Measurements from ENCODE around the gene PARL. TPM values are rescaled to one million over a fixed set of nuclear protein-coding genes. Genes with fewer than 3 reads are reported as not detected.

Gene PARL
- total RNA-seq, 1 donor from 2014 or later: 28.8 TPM

DNA sequence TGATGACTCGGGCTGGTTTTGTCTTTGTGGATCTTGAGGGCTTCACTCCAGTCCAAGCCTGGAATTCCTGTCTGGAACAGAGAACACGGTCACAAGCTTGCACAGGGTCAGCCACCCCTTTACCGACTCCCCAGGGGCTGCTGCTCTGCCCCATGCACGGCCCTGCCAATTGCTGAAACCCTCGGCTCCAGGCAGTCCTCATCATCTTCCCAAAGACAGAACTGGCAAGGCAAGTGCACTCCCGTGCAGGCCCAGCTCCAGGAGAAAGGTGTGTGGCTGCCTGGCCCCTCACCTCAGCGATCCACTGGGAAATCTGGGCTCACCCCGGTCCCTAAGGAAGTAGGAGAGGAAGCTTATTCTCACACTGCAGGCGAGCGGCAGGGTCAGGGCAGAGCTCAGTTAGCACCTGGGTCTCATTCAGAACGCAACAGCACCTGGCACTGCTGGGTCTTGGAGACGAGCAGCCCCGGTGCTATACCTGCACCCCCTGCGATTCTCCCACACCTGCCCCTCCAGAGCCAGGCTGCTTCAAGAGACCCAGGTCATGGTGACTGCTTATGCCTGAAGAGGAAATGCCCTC is 66.5 kb downstream of the PARL start:
- no peak for DNase-seq (ENCODE audit: low read depth in 2 of 2)

DNA sequence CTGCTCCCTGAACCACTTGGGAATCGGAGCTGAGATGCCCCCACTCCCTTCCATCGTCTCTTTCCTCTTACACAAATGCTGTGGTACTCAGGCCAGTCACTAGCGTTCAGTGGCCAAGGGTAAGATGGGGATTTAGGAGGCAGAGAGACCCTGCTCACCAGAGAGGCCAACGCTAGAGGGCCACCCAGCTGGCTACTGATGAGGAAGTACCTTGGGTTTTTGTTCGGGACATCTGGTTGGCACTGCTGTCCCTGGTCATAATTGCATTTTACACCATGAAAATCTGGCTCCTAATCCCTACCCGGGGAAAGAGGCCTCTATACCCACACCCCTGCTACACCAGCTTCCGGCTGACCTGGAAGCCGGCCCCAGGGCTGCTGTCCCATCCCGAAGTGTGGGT is 67.0 kb downstream of the PARL start:
- DNase-seq (ENCODE audit: low read depth in 2 of 2): no peak

- DNase-seq (ENCODE audit: low read depth in 2 of 2): no peak
These were observed 67.8 kb downstream of the PARL start for GRCh38 chr3:183816681-183817510.

- DNase-seq (ENCODE audit: low read depth in 2 of 2): no peak
These were observed 68.7 kb downstream of the PARL start for GRCh38 chr3:183815951-183816475.

DNA sequence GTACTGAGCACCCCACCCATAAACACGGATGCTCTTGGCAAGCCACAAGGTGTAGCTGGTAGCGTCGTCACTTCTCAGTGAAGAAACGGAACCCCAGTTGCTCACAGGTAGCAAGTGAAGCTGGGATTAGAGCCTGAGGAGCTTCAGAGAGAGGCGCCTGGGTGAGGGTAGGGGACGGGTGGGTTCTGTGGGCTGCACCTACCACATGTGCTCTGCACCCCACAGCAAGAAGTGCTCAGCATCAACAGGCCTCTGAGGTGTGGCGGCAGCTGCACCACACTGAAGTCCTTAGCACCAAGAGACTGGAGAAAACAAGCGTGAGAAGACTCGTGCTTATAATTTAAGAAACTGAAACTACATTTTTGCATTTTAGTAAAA is 69.1 kb downstream of the PARL start:
- no peak for DNase-seq (ENCODE audit: low read depth in 2 of 2)

GRCh38 chr3:183814240-183814639 is 70.4 kb downstream of the PARL start:
- no peak for DNase-seq (ENCODE audit: low read depth in 2 of 2)

DNA sequence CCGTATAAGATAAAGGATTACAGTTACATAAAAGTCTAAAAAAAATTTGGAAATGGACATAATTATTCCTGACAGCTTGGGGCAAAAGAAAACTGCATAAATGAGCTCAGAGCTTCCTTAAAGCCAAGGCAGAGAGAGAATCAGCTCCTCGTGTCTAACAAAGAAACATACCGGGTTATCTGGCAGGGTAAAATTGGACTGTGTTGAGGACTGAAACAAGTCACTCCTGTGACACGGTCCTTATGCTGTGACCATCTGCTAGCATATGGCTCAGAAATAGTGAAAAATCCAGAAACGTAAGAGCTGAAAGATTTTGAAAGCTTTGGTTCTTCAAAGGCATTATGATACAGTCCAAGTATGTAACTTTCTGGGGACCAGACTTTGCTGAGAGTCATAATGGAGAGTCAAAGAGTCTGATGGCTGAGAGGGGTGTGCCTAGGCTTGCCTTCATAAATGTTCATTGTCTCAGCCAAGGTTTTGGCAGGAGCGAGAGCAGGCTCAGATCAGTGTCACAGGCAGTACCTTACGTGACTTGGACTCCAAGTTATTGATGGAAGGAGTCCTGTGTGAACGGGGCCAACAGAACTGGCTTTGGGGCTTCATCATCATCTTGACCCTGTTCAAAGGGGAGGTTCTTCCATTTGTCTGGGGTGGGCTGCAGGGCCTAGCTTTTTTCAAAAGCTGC is 71.8 kb downstream of the PARL start:
- no peak for DNase-seq (ENCODE audit: low read depth in 2 of 2)

DNA sequence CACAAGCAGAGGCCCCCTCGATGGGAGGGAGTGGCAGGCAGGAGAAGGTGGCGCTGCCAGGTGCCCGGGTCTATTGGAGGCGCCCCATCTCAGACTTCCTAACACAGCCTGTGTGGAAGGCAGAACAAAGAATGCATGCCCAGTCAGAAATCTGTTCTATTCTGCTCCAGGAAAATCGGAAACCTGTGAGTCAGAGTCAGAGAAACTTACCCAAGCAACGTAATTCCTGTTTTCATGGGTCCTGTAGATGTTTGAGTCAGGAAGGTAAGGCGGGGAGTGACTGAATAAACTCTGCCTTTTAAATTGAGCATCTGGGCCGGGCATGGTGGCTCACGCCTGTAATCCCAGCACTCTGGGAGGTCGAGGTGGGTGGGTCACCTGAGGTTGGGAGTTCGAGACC is 73.0 kb downstream of the PARL start:
- DNase-seq (ENCODE audit: low read depth in 2 of 2): peak in 1 of 2 donors; percentile 40

- no peak for DNase-seq (ENCODE audit: low read depth in 2 of 2)
These were observed 73.8 kb downstream of the PARL start for GRCh38 chr3:183810643-183811594.

GRCh38 chr3:183809270-183809669 is 75.4 kb downstream of the PARL start:
- no peak for DNase-seq (ENCODE audit: low read depth in 2 of 2)

GRCh38 chr3:183808355-183808754 is 76.3 kb downstream of the PARL start:
- DNase-seq (ENCODE audit: low read depth in 2 of 2): no peak

DNA sequence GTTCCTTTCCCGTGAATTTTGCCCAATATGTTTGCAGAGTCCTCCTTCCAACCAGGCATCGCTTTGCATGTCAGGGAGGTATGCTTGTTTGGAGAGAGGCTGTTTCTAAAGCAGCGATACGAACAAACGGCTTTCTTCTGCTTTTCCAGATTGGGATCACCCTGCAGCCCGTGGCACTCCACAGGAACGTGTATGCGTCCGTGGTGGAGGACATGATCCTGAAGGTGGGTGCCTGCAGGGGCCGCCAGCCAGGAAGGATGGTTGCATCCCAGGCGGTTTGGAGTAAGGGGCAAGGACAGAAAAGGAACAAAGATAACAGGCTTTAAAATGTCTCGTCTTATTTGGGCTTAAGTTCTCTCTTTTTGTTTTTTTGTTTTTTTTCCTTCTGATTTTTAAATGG is 76.8 kb downstream of the PARL start:
- no peak for DNase-seq (ENCODE audit: low read depth in 2 of 2)

- no peak for DNase-seq (ENCODE audit: low read depth in 2 of 2)
These were observed 77.4 kb downstream of the PARL start for GRCh38 chr3:183807209-183807728.

GRCh38 chr3:183802989-183803388 is 81.7 kb downstream of the PARL start:
- no peak for DNase-seq (ENCODE audit: low read depth in 2 of 2)

DNA sequence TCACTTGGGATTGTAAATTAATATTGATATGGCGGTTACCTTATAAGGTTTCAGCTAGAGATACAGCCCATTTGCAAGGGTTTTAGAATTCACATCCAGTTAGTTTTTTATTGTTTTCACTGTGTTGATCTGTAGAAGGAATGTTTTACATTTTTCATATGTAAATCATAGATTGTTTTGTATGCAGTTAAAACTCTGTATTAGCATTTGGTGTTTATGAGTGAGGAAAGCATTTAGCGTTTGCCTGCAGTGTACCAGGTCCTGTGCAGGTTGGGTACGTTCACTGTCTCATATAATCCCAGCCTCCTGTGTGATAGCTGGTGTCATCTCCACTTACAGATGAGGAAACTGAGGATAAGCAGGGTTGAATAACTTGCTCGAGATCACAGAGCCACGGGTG is 83.1 kb downstream of the PARL start:
- no peak for DNase-seq (ENCODE audit: low read depth in 2 of 2)

GRCh38 chr3:183800243-183800863 is 84.3 kb downstream of the PARL start:
- no peak for DNase-seq (ENCODE audit: low read depth in 2 of 2)

DNA sequence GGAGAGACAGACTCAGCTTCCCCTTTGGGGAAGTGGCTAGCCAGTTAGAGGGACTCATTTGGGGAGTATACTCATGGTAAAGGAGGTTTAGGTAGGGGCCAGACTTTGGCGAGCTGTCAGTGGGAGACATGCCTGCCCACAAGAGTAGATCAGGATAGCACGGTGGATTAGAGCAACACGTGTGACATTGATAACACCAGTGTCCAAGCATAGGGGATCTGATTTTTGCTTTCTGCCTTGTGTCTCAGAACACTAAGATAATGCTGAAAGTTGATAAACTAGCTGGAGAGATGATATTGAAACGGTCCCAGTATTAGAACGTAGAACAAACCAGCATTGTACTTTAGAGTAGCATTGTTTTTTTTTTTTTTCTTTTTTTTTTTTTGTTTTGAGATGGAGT is 85.2 kb downstream of the PARL start:
- no peak for DNase-seq (ENCODE audit: low read depth in 2 of 2)

GRCh38 chr3:183797996-183798395 is 86.7 kb downstream of the PARL start:
- no peak for DNase-seq (ENCODE audit: low read depth in 2 of 2)

GRCh38 chr3:183796372-183796771 is 88.3 kb downstream of the PARL start:
- DNase-seq (ENCODE audit: low read depth in 2 of 2): no peak

- DNase-seq (ENCODE audit: low read depth in 2 of 2): no peak
These were observed 90.2 kb downstream of the PARL start for GRCh38 chr3:183794452-183794851.

DNA sequence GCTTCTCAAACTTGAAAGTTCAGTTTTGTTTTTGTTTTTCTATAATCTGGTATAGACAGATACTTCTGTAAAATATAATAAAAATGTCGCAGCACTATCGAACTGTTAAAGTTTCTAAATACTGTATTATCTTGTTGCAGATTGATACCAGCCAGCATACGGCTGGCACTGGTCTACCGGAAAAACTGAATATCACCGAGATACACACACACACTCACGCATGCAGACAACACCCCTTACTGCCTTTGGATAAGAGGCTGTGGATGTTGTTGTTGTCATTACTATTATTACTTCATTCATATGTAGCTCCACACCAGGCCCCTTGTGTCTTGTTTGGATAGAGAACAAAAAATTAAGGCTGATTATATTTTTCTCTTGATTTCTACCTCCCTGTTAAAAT is 91.7 kb downstream of the PARL start:
- DNase-seq (ENCODE audit: low read depth in 2 of 2): no peak

Data from dermis microvascular lymphatic vessel endothelial cell (primary cell).